ENCODE measurements around the gene ADAMTSL3.

- no peak for TF ChIP-seq SP1 (CRISPR knock-in tag; conservative IDR thresholded peaks at IDR 0.05)
- TF ChIP-seq E2F4 (CRISPR knock-in tag; IDR thresholded peaks at IDR 0.05; ENCODE audit: borderline replicate concordance, low read depth) = no peak
- no peak for TF ChIP-seq CTCF (IDR thresholded peaks at IDR 0.05)
- TF ChIP-seq ZSCAN18 (CRISPR knock-in tag; IDR thresholded peaks at IDR 0.05) = no peak
- no peak for TF ChIP-seq ARID4B (CRISPR knock-in tag; IDR thresholded peaks at IDR 0.05; ENCODE audit: borderline replicate concordance)
- TF ChIP-seq NR2C2 (CRISPR knock-in tag; IDR thresholded peaks at IDR 0.05) = no peak
- TF ChIP-seq ZNF281 (CRISPR knock-in tag; IDR thresholded peaks at IDR 0.05) = no peak
These were observed 191.3 kb downstream of the ADAMTSL3 start for GRCh38 chr15:83845230-83845629.
